ENCODE data around the gene PALD1.

Gene PALD1

GRCh38 chr10:70558295-70558694, 79.7 kb downstream of the PALD1 start:
- TF ChIP-seq TEAD4 (IDR thresholded peaks at IDR 0.05) (no peak), REST (IDR thresholded peaks at IDR 0.05; ENCODE audit: low read depth) (no peak), CREB1 (IDR thresholded peaks at IDR 0.05; ENCODE audit: low read depth) (no peak), NFIC (IDR thresholded peaks at IDR 0.05) (no peak), RAD21 (IDR thresholded peaks at IDR 0.05; ENCODE audit: low read depth) (no peak), ZBTB7A (IDR thresholded peaks at IDR 0.05; ENCODE audit: low read depth) (no peak), CEBPB (IDR thresholded peaks at IDR 0.05) (no peak), USF1 (IDR thresholded peaks at IDR 0.05) (no peak), TAF1 (IDR thresholded peaks at IDR 0.05; ENCODE audit: low read depth) (no peak), MAX (IDR thresholded peaks at IDR 0.05) (no peak), EGR1 (IDR thresholded peaks at IDR 0.05) (no peak), YY1 (IDR thresholded peaks at IDR 0.05; ENCODE audit: low read depth) (no peak), FOXM1 (IDR thresholded peaks at IDR 0.05; ENCODE audit: borderline replicate concordance, low read depth) (no peak), EP300 (IDR thresholded peaks at IDR 0.05; ENCODE audit: borderline replicate concordance) (no peak)

GRCh38 chr10:70558871-70559810, 80.6 kb downstream of the PALD1 start:
- peak; percentile 87 for TF ChIP-seq NFIC (IDR thresholded peaks at IDR 0.05)
- no peak for TF ChIP-seq TAF1 (IDR thresholded peaks at IDR 0.05; ENCODE audit: low read depth)
- peak; percentile 33; the same call in 1 of the 2 replicates for TF ChIP-seq ZBTB7A (IDR thresholded peaks at IDR 0.05; ENCODE audit: low read depth)
- no peak for TF ChIP-seq USF1 (IDR thresholded peaks at IDR 0.05)
- TF ChIP-seq RAD21 (IDR thresholded peaks at IDR 0.05; ENCODE audit: low read depth), result peak; percentile 49

- TF ChIP-seq TAF1 (IDR thresholded peaks at IDR 0.05; ENCODE audit: low read depth), result no peak
- no peak for TF ChIP-seq MAX (IDR thresholded peaks at IDR 0.05)
- no peak for TF ChIP-seq REST (IDR thresholded peaks at IDR 0.05; ENCODE audit: low read depth)
- TF ChIP-seq EP300 (IDR thresholded peaks at IDR 0.05; ENCODE audit: borderline replicate concordance), result no peak
- TF ChIP-seq TCF12 (IDR thresholded peaks at IDR 0.05; ENCODE audit: low read depth), result no peak
- TF ChIP-seq CREB1 (IDR thresholded peaks at IDR 0.05; ENCODE audit: low read depth), result no peak
- no peak for TF ChIP-seq FOXM1 (IDR thresholded peaks at IDR 0.05; ENCODE audit: borderline replicate concordance, low read depth)
- TF ChIP-seq YY1 (IDR thresholded peaks at IDR 0.05; ENCODE audit: low read depth), result no peak
- TF ChIP-seq CEBPB (IDR thresholded peaks at IDR 0.05), result no peak
- TF ChIP-seq NFIC (IDR thresholded peaks at IDR 0.05), result no peak
- no peak for TF ChIP-seq TEAD4 (IDR thresholded peaks at IDR 0.05)
- TF ChIP-seq USF1 (IDR thresholded peaks at IDR 0.05), result no peak
- no peak for TF ChIP-seq EGR1 (IDR thresholded peaks at IDR 0.05)
- TF ChIP-seq RAD21 (IDR thresholded peaks at IDR 0.05; ENCODE audit: low read depth), result no peak
- TF ChIP-seq ZBTB7A (IDR thresholded peaks at IDR 0.05; ENCODE audit: low read depth), result no peak
These were observed 81.3 kb downstream of the PALD1 start for GRCh38 chr10:70559861-70560260.

- TF ChIP-seq TEAD4 (IDR thresholded peaks at IDR 0.05) (no peak), TCF12 (IDR thresholded peaks at IDR 0.05; ENCODE audit: low read depth) (no peak), NFIC (IDR thresholded peaks at IDR 0.05) (no peak), ZBTB7A (IDR thresholded peaks at IDR 0.05; ENCODE audit: low read depth) (no peak), YY1 (IDR thresholded peaks at IDR 0.05; ENCODE audit: low read depth) (no peak), FOXM1 (IDR thresholded peaks at IDR 0.05; ENCODE audit: borderline replicate concordance, low read depth) (no peak), CEBPB (IDR thresholded peaks at IDR 0.05) (no peak), MAX (IDR thresholded peaks at IDR 0.05) (no peak)
These were observed 82.0 kb downstream of the PALD1 start for GRCh38 chr10:70560511-70560941.

- TF ChIP-seq ZBTB7A (IDR thresholded peaks at IDR 0.05; ENCODE audit: low read depth) (no peak), TCF12 (IDR thresholded peaks at IDR 0.05; ENCODE audit: low read depth) (no peak), EP300 (IDR thresholded peaks at IDR 0.05; ENCODE audit: borderline replicate concordance) (no peak), CREB1 (IDR thresholded peaks at IDR 0.05; ENCODE audit: low read depth) (no peak), TAF1 (IDR thresholded peaks at IDR 0.05; ENCODE audit: low read depth) (no peak), NFIC (IDR thresholded peaks at IDR 0.05) (no peak), REST (IDR thresholded peaks at IDR 0.05; ENCODE audit: low read depth) (no peak), EGR1 (IDR thresholded peaks at IDR 0.05) (no peak), YY1 (IDR thresholded peaks at IDR 0.05; ENCODE audit: low read depth) (no peak), TEAD4 (IDR thresholded peaks at IDR 0.05) (no peak)
These were observed 82.5 kb downstream of the PALD1 start for GRCh38 chr10:70561070-70561469.

All from Ishikawa (cell line).